SH-SY5Y (cell line): ENCODE data around the gene ARAP2.

Source experiments
- GATA2 ChIP-seq: IDR thresholded peaks from 2 replicates; pipeline ENCODE4 v1.6.1; 2011; ENCODE audit warnings: mild to moderate bottlenecking, low read depth, low read length
- GATA3 ChIP-seq: IDR thresholded peaks from 2 replicates; pipeline ENCODE4 v1.6.1; 2011; ENCODE audit warnings: low read depth, mild to moderate bottlenecking, low read length, moderate library complexity

ARAP2 gene

GRCh38 chr4:36051634-36052033 lies 192.7 kb downstream of the ARAP2 start:
- TF ChIP-seq GATA3 (no peak), GATA2 (no peak)

GRCh38 chr4:36046026-36046425 lies 198.3 kb downstream of the ARAP2 start:
- TF ChIP-seq GATA3 (no peak), GATA2 (no peak)

DNA sequence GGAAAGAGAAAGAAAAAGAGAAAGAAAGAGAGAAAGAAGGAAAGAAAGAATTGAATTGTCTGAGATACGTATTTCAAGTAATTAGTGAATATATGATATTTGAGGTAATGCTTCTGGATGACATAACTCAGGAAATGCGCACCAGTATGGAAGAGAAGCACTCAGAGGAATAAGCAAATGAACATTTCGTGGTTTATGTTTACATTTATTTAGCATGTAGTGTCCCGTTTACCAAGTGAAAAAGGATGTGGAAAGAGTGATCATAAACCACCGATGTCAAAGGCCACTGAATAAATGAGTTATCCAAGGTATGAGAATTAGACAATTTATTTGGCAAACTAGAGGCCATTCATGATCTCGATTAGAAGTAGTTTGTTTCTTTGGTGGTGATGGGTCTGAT lies 200.4 kb downstream of the ARAP2 start:
- TF ChIP-seq GATA3, result no peak

DNA sequence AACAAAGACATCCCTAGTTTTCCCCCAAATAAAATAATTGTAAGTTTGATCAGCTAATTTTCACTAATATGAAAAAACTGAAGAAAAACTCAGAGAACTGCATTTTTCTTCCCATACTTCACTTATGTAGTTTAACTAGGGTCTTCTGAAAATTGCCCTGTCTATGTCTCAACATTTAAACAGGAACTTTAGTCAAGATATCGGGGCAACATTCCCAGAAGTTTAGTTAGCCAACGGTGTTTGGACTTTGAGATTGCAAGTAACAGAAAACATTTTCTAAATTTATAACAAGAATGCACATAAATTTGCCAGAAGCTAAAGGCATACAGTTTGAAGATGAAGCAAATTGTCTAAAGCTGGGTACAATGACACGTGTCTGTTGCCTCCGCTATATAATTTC lies 201.1 kb downstream of the ARAP2 start:
- TF ChIP-seq GATA3 (no peak), GATA2 (no peak)

DNA sequence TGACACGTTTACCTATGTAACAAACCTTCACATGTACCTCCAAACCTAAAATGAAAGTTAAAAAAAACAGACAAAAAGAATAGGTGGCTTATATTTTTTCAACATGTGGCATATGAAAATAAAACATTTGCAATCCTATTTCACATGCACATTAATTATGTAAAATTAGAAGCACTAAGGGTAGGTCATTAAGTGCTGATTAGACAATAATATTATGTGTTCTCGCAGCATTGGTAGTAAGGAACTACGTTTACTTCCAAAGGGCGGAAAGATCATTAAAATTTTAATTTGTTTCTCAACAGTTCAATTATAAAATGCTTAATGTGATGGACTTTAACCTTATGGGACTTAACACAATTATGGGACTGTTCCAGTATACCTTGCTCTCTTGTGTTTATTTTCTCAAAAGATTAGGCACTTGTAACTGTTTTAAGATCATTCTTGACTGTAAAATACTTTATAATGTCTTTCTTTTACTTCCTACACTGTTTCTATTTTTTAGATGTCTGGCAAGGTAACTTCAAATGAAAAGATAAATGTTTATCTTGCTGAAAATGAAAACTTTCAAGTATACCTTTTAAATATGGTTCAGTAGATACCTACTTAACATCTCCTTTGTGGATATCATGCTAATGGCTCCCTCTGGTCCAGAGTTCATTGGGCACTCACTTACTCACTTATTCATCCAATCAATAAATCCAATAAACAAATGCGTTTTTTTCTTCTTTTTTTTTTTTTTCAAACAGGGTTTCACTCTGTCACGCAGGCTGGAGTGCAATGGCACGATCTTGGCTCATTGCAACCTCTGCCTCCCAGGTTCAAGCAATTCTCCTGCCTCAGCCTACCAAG lies 202.0 kb downstream of the ARAP2 start:
- TF ChIP-seq GATA2 (no peak), GATA3 (no peak)

- no peak for TF ChIP-seq GATA3
- TF ChIP-seq GATA2, result no peak
Observed at GRCh38 chr4:36041340-36041739, 203.0 kb downstream of the ARAP2 start.

- TF ChIP-seq GATA2 (no peak), GATA3 (no peak)
Observed at GRCh38 chr4:36039026-36039425, 205.3 kb downstream of the ARAP2 start.

- no peak for TF ChIP-seq GATA3
- TF ChIP-seq GATA2, result no peak
Observed at GRCh38 chr4:36038491-36038890, 205.8 kb downstream of the ARAP2 start.

GRCh38 chr4:36037127-36037526 lies 207.2 kb downstream of the ARAP2 start:
- TF ChIP-seq GATA2 (no peak), GATA3 (no peak)

GRCh38 chr4:36029951-36030350 lies 214.4 kb downstream of the ARAP2 start:
- TF ChIP-seq GATA3, result no peak
- TF ChIP-seq GATA2, result no peak

- TF ChIP-seq GATA2, result no peak
- TF ChIP-seq GATA3, result no peak
Observed at GRCh38 chr4:36027203-36027602, 217.1 kb downstream of the ARAP2 start.

DNA sequence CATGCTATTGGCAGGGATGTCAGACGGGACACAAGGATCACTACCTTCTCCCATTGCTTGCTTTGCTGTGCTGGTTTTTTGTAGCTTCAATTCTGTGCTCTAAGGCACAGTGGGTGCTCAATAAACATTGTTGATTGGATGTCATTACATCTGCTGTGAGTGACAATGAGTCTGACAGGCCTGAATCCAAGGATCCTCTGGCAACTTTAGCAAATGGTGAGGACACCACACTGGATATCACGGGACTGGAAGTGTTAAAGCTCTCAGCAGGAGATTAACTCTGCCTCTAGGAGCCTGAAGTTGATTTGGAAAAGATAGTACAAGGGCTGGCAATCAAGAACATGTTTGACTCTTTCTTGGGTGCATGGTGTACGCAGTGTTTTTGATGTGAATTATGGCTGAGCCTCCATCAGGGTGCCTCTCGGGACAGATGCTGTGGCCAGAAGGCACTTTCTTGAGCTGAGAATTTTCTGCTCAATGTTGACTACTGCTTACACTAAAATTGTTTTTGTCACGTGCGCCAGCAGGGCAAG lies 217.9 kb downstream of the ARAP2 start:
- TF ChIP-seq GATA3 (no peak), GATA2 (no peak)

DNA sequence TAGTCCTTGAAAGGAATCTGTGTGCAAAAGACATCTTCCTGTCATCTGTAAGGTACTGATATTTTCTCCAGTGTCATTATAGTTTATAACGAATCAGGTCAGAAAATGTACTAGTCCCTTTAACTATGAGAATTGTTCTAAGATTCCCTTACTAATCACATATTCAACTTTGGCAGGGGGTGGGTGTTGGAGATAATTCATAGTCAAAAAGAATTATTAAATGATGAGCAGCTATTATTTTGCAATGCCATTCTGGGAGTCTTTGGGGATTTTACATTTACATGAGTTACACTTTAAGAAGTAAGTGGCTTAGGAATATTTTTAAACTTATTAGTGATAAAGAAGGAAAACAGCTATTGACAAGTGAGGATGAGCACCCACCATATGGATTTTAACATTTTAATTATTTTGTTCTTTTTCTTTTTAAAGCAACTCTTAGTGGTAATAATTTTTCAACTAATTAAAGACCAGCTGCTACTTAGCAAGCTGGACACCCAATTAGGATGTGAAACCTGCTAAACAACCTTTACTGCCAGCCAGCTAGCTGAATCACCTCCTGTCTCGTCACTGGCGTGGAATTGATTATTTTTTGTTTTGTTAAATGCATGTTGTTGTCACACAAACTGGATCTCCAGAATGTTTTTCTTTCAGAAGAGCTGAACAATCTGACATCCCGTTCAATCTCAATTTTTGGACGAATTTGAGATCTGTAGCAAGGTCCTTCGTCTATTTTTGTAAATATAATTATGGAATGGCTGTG lies 219.2 kb downstream of the ARAP2 start:
- TF ChIP-seq GATA3 (no peak), GATA2 (no peak)

DNA sequence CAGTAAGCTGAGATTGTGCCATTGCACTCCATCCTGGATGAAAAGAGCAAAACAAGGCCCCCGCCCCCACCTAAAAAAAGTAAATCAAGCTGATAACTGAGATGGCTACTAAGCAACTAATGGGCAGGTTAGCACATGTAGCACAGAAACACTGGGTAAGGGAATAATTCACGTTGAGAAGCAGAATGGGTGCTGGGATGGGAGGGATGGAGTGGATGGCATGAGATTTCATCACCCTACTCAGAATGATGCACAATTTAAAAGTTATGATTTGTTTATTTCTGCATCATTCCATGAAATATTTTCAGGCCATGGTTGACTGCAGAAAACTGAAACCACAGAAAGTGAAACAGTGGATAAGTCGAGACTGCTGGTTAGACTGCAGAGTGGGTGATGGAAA lies 224.0 kb downstream of the ARAP2 start:
- TF ChIP-seq GATA3, result no peak
- TF ChIP-seq GATA2, result no peak
